WI38 (cell line): ENCODE data around the gene CHGA.

Experiments
- H3K4me3 ChIP-seq: 2 replicates; pipeline ENCODE4 v1.5.1; 2011; ENCODE audit warnings: low read depth, mild to moderate bottlenecking, control low read depth, low read length
- CTCF ChIP-seq: IDR thresholded peaks from 2 replicates; pipeline ENCODE4 v1.5.1; 2012; ENCODE audit warnings: low read depth, mild to moderate bottlenecking, control low read depth, low read length

CHGA gene

GRCh38 chr14:92937051-92937937 lies 14.3 kb downstream of the CHGA start:
- TF ChIP-seq CTCF = no peak
- H3K4me3 ChIP-seq = no peak overlapping the region

- H3K4me3 ChIP-seq = no peak overlapping the region
- TF ChIP-seq CTCF = no peak
Measured at GRCh38 chr14:92938235-92938875, 15.4 kb downstream of the CHGA start.

GRCh38 chr14:92938890-92939671 lies 16.1 kb downstream of the CHGA start:
- no peak for TF ChIP-seq CTCF
- H3K4me3 ChIP-seq = no peak overlapping the region

- H3K4me3 ChIP-seq = no peak overlapping the region
- no peak for TF ChIP-seq CTCF
Measured at GRCh38 chr14:92939699-92940098, 16.7 kb downstream of the CHGA start.

GRCh38 chr14:92940543-92940942 lies 17.6 kb downstream of the CHGA start:
- H3K4me3 ChIP-seq = no peak overlapping the region
- no peak for TF ChIP-seq CTCF

GRCh38 chr14:92941531-92941930 lies 18.6 kb downstream of the CHGA start:
- TF ChIP-seq CTCF = no peak
- H3K4me3 ChIP-seq = no peak overlapping the region
